IMR-90 (cell line): ENCODE results near the gene PMP22. TPM values are rescaled to one million over a fixed set of nuclear protein-coding genes. Genes with fewer than 3 reads are reported as not detected.

ENCODE experiments used
- ATAC-seq: fragments of 200-7000 bp; cut with Tn5 transposase; 2 replicates; pipeline ENCODE4 v1.9.1; 2020; ENCODE audit warnings: low read depth, mild to moderate bottlenecking, moderate library complexity
- BruUV-seq: library from RNA; stranded (reverse); fragments of 400-500 nt; replicated peaks from 2 replicates; lab custom pipeline; 2021; lab: Mats Ljungman, UMichigan
- CTCF ChIA-PET: fragments of 300-600 bp; formaldehyde crosslinking; extraction: SDS; loops from one replicate; lab custom pipeline; 2021; ENCODE audit warnings: antibody characterized with exemption; lab: Yijun Ruan, JAX
- POLR2A ChIA-PET: fragments of 300-600 bp; sonication (Branson Sonifier 250); formaldehyde crosslinking; loops from one replicate; lab custom pipeline; 2022; ENCODE audit warnings: antibody characterized with exemption; ENCODE audit not compliant: unreplicated experiment; lab: Charles Lee
- DNase-seq: peaks from one replicate; pipeline ENCODE4 v3.0.0; 2013
- H2AFZ ChIP-seq: replicated peaks from 2 replicates; pipeline ENCODE3; 2013; ENCODE audit warnings: low read length, mild to moderate bottlenecking; ENCODE audit not compliant: poor library complexity
- H2AK5ac ChIP-seq: 2 replicates; pipeline ENCODE4 v1.6.1; 2013; ENCODE audit warnings: low read depth, low read length, inconsistent platforms
- H2AK9ac ChIP-seq: replicated peaks from 2 replicates; pipeline ENCODE3; 2013; ENCODE audit warnings: mild to moderate bottlenecking, low read depth, low read length, moderate library complexity; ENCODE audit not compliant: poor library complexity
- H2BK120ac ChIP-seq: 2 replicates; pipeline ENCODE4 v1.6.1; 2013; ENCODE audit warnings: low read depth, low read length, inconsistent platforms
- H2BK15ac ChIP-seq: 3 replicates; pipeline ENCODE4 v1.6.1; 2013; ENCODE audit warnings: low read depth, low read length, inconsistent platforms
- H2BK20ac ChIP-seq: 2 replicates; pipeline ENCODE4 v1.6.1; 2013; ENCODE audit warnings: low read depth, mild to moderate bottlenecking, inconsistent platforms, low read length, moderate library complexity
- H2BK5ac ChIP-seq: 2 replicates; pipeline ENCODE4 v1.6.1; 2013; ENCODE audit warnings: mild to moderate bottlenecking, low read depth, low read length, inconsistent platforms; ENCODE audit not compliant: poor library complexity, severe bottlenecking
- H3K14ac ChIP-seq: replicated peaks from 2 replicates; pipeline ENCODE4 v1.6.1; 2013; ENCODE audit warnings: low read depth, low read length, inconsistent platforms
- H3K18ac ChIP-seq: 2 replicates; pipeline ENCODE4 v1.6.1; 2013; ENCODE audit warnings: low read depth, low read length, control low read depth
- H3K23ac ChIP-seq: 2 replicates; pipeline ENCODE4 v1.6.1; 2013; ENCODE audit warnings: low read depth, low read length, inconsistent platforms
- H3K27ac ChIP-seq: 2 replicates; pipeline ENCODE4 v1.5.1; 2013; ENCODE audit warnings: mild to moderate bottlenecking, control low read depth, low read length; ENCODE audit not compliant: insufficient read depth
- H3K27me3 ChIP-seq: 2 replicates; pipeline ENCODE4 v1.6.1; 2013; ENCODE audit warnings: low read length; ENCODE audit not compliant: control insufficient read depth, insufficient read depth
- H3K36me3 ChIP-seq: 2 replicates; pipeline ENCODE4 v1.6.1; 2013; ENCODE audit warnings: low read length, mixed read lengths; ENCODE audit not compliant: control insufficient read depth, insufficient read depth
- H3K4ac ChIP-seq: 2 replicates; pipeline ENCODE4 v1.6.1; 2013; ENCODE audit warnings: low read depth, low read length, inconsistent platforms
- H3K4me1 ChIP-seq: 2 replicates; pipeline ENCODE4 v1.6.1; 2013; ENCODE audit warnings: low read length, mixed read lengths; ENCODE audit not compliant: control insufficient read depth, insufficient read depth
- H3K4me2 ChIP-seq: 2 replicates; pipeline ENCODE4 v1.6.1; 2013; ENCODE audit warnings: low read depth, mild to moderate bottlenecking, control low read depth, low read length, moderate library complexity
- H3K4me3 ChIP-seq: 2 replicates; pipeline ENCODE4 v1.5.1; 2013; ENCODE audit warnings: low read depth, mild to moderate bottlenecking, control low read depth, low read length, moderate library complexity; ENCODE audit not compliant: insufficient read depth
- H3K56ac ChIP-seq: 2 replicates; pipeline ENCODE4 v1.6.1; 2013; ENCODE audit warnings: low read length, inconsistent platforms; ENCODE audit not compliant: insufficient read depth; ENCODE audit errors: extremely low read depth
- H3K79me1 ChIP-seq, 2 experiments: 2 replicates each; pipeline ENCODE4 v1.6.1; 2013; ENCODE audit warnings: low read length in 2 of 2, inconsistent platforms in 1 of 2, low read depth in 1 of 2
- H3K9ac ChIP-seq: 2 replicates; pipeline ENCODE4 v1.6.1; 2013; ENCODE audit warnings: low read depth, low read length, control low read depth
- H3K9me1 ChIP-seq: 2 replicates; pipeline ENCODE4 v1.6.1; 2013; ENCODE audit warnings: low read length, inconsistent platforms; ENCODE audit not compliant: insufficient read depth
- H3K9me3 ChIP-seq: 2 replicates; pipeline ENCODE4 v1.6.1; 2013; ENCODE audit warnings: low read length; ENCODE audit not compliant: control insufficient read depth, insufficient read depth
- H4K20me1 ChIP-seq: 2 replicates; pipeline ENCODE4 v1.6.1; 2013; ENCODE audit warnings: low read length, inconsistent platforms; ENCODE audit not compliant: insufficient read depth
- H4K5ac ChIP-seq: 2 replicates; pipeline ENCODE4 v1.6.1; 2013; ENCODE audit warnings: mild to moderate bottlenecking, low read depth, low read length, control low read depth
- H4K8ac ChIP-seq, 2 experiments: 2 replicates each; pipeline ENCODE4 v1.6.1; 2013; ENCODE audit warnings: low read depth in 2 of 2, low read length in 2 of 2, control low read depth in 1 of 2, inconsistent platforms in 1 of 2
- H4K91ac ChIP-seq: 2 replicates; pipeline ENCODE4 v1.6.1; 2013; ENCODE audit warnings: low read depth, low read length, inconsistent platforms; ENCODE audit not compliant: insufficient read depth
- CEBPB ChIP-seq: IDR thresholded peaks from 2 replicates; pipeline ENCODE4 v1.6.1; 2012; ENCODE audit warnings: low read depth, low read length, improper control_type of control experiment
- CHD1 ChIP-seq: IDR thresholded peaks from 2 replicates; pipeline ENCODE4 v1.6.1; 2012; ENCODE audit warnings: low read depth, low read length, improper control_type of control experiment
- CTCF ChIP-seq: conservative IDR thresholded peaks from 2 replicates; pipeline ENCODE4 v1.5.1; 2012; ENCODE audit warnings: mild to moderate bottlenecking, low read depth, low read length, improper control_type of control experiment
- FOS ChIP-seq: fragments of 150-350 bp; IDR thresholded peaks from 2 replicates; pipeline ENCODE4 v1.6.1; 2016; ENCODE audit warnings: low read depth, low read length
- MAFK ChIP-seq: IDR thresholded peaks from 2 replicates; pipeline ENCODE4 v1.6.1; 2012; ENCODE audit warnings: low read depth, low read length, improper control_type of control experiment
- MAZ ChIP-seq: IDR thresholded peaks from 2 replicates; pipeline ENCODE4 v1.6.1; 2012; ENCODE audit warnings: low read depth, mild to moderate bottlenecking, low read length, improper control_type of control experiment, moderate library complexity, borderline replicate concordance
- MXI1 ChIP-seq: IDR thresholded peaks from 2 replicates; pipeline ENCODE4 v1.6.1; 2012; ENCODE audit warnings: low read depth, mild to moderate bottlenecking, low read length, moderate library complexity, borderline replicate concordance
- POLR2A ChIP-seq: IDR thresholded peaks from 2 replicates; pipeline ENCODE4 v1.6.1; 2012; ENCODE audit warnings: mild to moderate bottlenecking, low read depth, low read length
- RAD21 ChIP-seq: IDR thresholded peaks from 2 replicates; pipeline ENCODE4 v1.6.1; 2012; ENCODE audit warnings: low read length, improper control_type of control experiment
- RCOR1 ChIP-seq: IDR thresholded peaks from 2 replicates; pipeline ENCODE4 v1.6.1; 2012; ENCODE audit warnings: mild to moderate bottlenecking, low read length, improper control_type of control experiment; ENCODE audit not compliant: insufficient replicate concordance
- RFX5 ChIP-seq: IDR thresholded peaks from 2 replicates; pipeline ENCODE4 v1.8.0; 2012; ENCODE audit warnings: low read depth, mild to moderate bottlenecking, low read length, moderate library complexity
- SMC3 ChIP-seq: fragments of 150-350 bp; IDR thresholded peaks from 2 replicates; pipeline ENCODE4 v1.6.1; 2016; ENCODE audit warnings: low read depth, mild to moderate bottlenecking, antibody characterized with exemption, low read length, moderate library complexity
- WGBS, 2 experiments: methylation state at CpG; one replicate each; pipeline versions ENCODE4 v1.1.5 to v1.1.7; 2013; ENCODE audit warnings: missing lambda C conversion rate in 2 of 2; ENCODE audit not compliant: insufficient read length in 1 of 2; ENCODE audit errors: extremely low coverage in 2 of 2; 5-methylcytosine and 5-hydroxymethylcytosine counted together
- dilution Hi-C: fragments of 300-500 bp; cut with HindIII; formaldehyde crosslinking; loops from one replicate; pipeline ENCODE4 v1.14.3; 2018; ENCODE audit warnings: low sequenced_read_pairs; ENCODE audit not compliant: unreplicated experiment
- in situ Hi-C: fragments of 300-500 bp; cut with MboI; formaldehyde crosslinking; loops from 3 replicates; pipeline ENCODE4 v1.14.3; 2019; ENCODE audit warnings: low sequenced_read_pairs, inconsistent platforms, mixed read lengths
- intact Hi-C: fragments of 100-400 bp; cut with micrococcal nuclease; formaldehyde crosslinking; loops from 2 replicates; pipeline ENCODE4 v1.10.0; 2022
- polyA plus RNA-seq, 3 experiments: library from polyadenylated mRNA; depleted of rRNA; stranded (reverse); fragments of >200 nt; gene quantifications; 2 replicates each; pipeline ENCODE4 v1.2.3, GENCODE V29; 2012; ENCODE audit warnings: low replicate concordance in 1 of 3
- total RNA-seq: library from RNA; depleted of rRNA; stranded (reverse); fragments of >200 nt; gene quantifications from 2 replicates; pipeline ENCODE4 v1.2.3, GENCODE V29; 2012
- TF ChIP-seq, protein P1 (sequence below): fragments of 150-350 bp; IDR thresholded peaks from 2 replicates; pipeline ENCODE4 v1.6.1; 2017; ENCODE audit warnings: mild to moderate bottlenecking, antibody characterized with exemption, low read length, low read depth

Gene PMP22
- total and polyA plus RNA-seq, 2 of the 4 experiments (the other 2 are of a cell fraction), result 33.5 to 72.8 TPM

DNA sequence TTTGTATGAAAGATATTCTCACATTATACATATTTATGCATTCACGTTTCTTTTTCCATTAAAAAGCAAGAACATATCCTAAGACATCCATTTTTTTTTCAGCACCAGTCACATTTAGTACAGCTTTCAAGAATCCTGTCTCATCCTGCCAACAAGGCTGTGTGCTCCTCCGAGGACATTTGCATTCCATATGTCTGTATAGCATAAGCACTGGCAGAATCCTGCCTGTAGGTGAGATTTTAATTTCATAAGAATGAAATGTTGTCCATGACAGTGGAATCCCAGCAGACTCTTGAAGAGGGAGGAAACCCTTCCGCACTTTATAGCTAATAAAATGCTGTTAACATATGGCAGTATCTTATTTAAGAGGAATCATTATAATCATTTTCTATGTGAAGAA lies 2.9 kb upstream of the PMP22 start:
- H3K23ac ChIP-seq, result no peak overlapping the region
- H2AK5ac ChIP-seq, result no peak overlapping the region
- H4K5ac ChIP-seq, result no peak overlapping the region
- no peak overlapping the region for H3K4me3 ChIP-seq
- no peak for TF ChIP-seq MXI1
- no peak for TF ChIP-seq RFX5
- TF ChIP-seq MAZ, result no peak
- no peak for TF ChIP-seq FOS
- TF ChIP-seq MAFK, result no peak
- TF ChIP-seq POLR2A, result no peak
- no peak for TF ChIP-seq CHD1
- TF ChIP-seq CTCF, result no peak
- TF ChIP-seq RAD21, result no peak
- TF ChIP-seq, protein P1, sequence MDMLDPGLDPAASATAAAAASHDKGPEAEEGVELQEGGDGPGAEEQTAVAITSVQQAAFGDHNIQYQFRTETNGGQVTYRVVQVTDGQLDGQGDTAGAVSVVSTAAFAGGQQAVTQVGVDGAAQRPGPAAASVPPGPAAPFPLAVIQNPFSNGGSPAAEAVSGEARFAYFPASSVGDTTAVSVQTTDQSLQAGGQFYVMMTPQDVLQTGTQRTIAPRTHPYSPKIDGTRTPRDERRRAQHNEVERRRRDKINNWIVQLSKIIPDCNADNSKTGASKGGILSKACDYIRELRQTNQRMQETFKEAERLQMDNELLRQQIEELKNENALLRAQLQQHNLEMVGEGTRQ, result no peak
- no peak for TF ChIP-seq RCOR1
- no peak for TF ChIP-seq CEBPB
- no peak for TF ChIP-seq SMC3
- H3K56ac ChIP-seq, result no peak overlapping the region
- H2BK120ac ChIP-seq, result no peak overlapping the region
- intact Hi-C loops (loop anchor here (10.0 kb wide), 1 partner anchor 77 kb away; the partner anchor contains the start of gene TEKT3), in situ Hi-C loops (loop anchor here (10.0 to 25.0 kb wide), 3 partner anchors 167 to 694 kb away; no protein-coding TSS in a partner anchor), dilution Hi-C loops (no loop called here)
- H2BK15ac ChIP-seq, result no peak overlapping the region
- H4K8ac ChIP-seq, result no peak overlapping the region
- H3K4ac ChIP-seq, result no peak overlapping the region
- WGBS, 2 experiments, result no CpG with 5 or more reads among the region's 3 CpGs
- peaks cover 50% of the 10 kb centered on the region for H3K27me3 ChIP-seq
- H2BK20ac ChIP-seq, result no peak overlapping the region
- ATAC-seq (no peak), DNase-seq (no peak)
- H3K4me1 ChIP-seq, result peaks cover 16% of the 10 kb centered on the region
- no peak overlapping the region for H3K27ac ChIP-seq
- no peak overlapping the region for H3K9ac ChIP-seq
- ChIA-PET CTCF (no interaction called here), POLR2A (interaction anchor here (0.6 kb wide), 1 partner anchor 165 kb away, joined by 4 read pairs; no protein-coding TSS in a partner anchor)
- H4K20me1 ChIP-seq, result 0 out of 2 replicates have a peak, but pooled peaks cover 5% of the 10 kb centered on the region
- H3K14ac ChIP-seq, result no peak overlapping the region
- peaks cover 10% of the 10 kb centered on the region for H3K9me1 ChIP-seq
- no peak overlapping the region for H2AFZ ChIP-seq
- H4K91ac ChIP-seq, result no peak overlapping the region
- no peaks in the 10 kb centered on the region for H3K9me3 ChIP-seq
- H3K79me1 ChIP-seq, result no peaks in the 10 kb centered on the region
- no peak overlapping the region for H2BK5ac ChIP-seq
- no peaks in the 10 kb centered on the region for H3K36me3 ChIP-seq
- no peak overlapping the region for H3K4me2 ChIP-seq
- H3K18ac ChIP-seq, result no peak overlapping the region
- no TSS peak for BruUV-seq
- H2AK9ac ChIP-seq, result no peak overlapping the region
